NB4 (cell line): ENCODE results near the gene GNB4.

ENCODE experiments used
- POLR2A ChIP-seq: IDR thresholded peaks from 2 replicates; pipeline ENCODE4 v1.6.1; 2011; ENCODE audit warnings: mild to moderate bottlenecking; ENCODE audit not compliant: insufficient read length; ENCODE audit errors: extremely low read depth
- TF ChIP-seq, protein P1 (sequence below): IDR thresholded peaks from 2 replicates; pipeline ENCODE4 v1.6.1; 2011; ENCODE audit warnings: low read depth, low read length
- TF ChIP-seq, protein P2 (sequence below): IDR thresholded peaks from one replicate; pipeline ENCODE4 v1.5.1; 2012; ENCODE audit warnings: low read depth, low read length

DNA sequence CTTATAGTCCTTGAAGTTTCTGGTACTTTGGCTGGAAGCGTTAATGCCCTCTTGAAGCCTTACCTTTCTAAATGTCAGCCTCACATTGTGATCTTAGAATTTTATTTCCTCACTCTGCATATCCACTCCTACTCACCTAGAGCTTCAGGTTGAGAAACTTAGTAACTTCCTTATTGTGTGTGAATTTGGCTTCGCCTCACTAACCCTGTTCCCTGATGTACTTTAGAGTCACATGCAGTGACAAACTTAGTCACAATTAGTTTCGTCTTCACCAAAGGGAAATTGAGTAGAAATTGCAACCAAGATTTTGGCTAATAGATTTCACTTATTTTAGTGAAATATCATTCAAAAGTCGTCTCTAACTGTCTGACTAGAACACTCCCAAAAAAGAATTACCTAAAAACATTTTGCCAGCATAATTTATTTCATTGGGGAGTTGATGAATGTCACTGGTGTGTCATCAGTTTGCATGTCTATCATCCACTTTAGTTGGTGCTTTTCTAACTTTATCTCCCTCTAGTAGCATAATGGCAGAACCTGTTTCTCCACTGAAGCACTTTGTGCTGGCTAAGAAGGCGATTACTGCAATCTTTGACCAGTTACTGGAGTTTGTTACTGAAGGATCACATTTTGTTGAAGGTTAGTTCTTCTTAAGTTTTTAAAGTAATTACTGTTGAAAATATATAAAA, 102.8 kb downstream of the GNB4 start:
- TF ChIP-seq, protein P1, sequence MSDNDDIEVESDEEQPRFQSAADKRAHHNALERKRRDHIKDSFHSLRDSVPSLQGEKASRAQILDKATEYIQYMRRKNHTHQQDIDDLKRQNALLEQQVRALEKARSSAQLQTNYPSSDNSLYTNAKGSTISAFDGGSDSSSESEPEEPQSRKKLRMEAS: no peak
- TF ChIP-seq, protein P2, sequence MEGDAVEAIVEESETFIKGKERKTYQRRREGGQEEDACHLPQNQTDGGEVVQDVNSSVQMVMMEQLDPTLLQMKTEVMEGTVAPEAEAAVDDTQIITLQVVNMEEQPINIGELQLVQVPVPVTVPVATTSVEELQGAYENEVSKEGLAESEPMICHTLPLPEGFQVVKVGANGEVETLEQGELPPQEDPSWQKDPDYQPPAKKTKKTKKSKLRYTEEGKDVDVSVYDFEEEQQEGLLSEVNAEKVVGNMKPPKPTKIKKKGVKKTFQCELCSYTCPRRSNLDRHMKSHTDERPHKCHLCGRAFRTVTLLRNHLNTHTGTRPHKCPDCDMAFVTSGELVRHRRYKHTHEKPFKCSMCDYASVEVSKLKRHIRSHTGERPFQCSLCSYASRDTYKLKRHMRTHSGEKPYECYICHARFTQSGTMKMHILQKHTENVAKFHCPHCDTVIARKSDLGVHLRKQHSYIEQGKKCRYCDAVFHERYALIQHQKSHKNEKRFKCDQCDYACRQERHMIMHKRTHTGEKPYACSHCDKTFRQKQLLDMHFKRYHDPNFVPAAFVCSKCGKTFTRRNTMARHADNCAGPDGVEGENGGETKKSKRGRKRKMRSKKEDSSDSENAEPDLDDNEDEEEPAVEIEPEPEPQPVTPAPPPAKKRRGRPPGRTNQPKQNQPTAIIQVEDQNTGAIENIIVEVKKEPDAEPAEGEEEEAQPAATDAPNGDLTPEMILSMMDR: no peak
- TF ChIP-seq POLR2A: no peak
